Heart left ventricle (tissue), 13 donors: ENCODE results near the gene PRPS1.

Source experiments
- POLR2A ChIP-seq, 2 donors: fragments of 450-650 bp; IDR thresholded peaks; one replicate each; pipeline ENCODE4 v1.6.1; 2017; ENCODE audit warnings: antibody characterized with exemption in 2 of 2, mild to moderate bottlenecking in 2 of 2, moderate library complexity in 2 of 2
- TF ChIP-seq, protein P1 (sequence below), 12 donors: fragments of 200-600 bp; sonication (generic) in 4 of 12; IDR thresholded peaks; one replicate each; pipeline versions ENCODE4 v1.5.0 to v1.8.0; 2018 to 2022; ENCODE audit warnings: antibody characterized with exemption in 12 of 12, mild to moderate bottlenecking in 5 of 12
- donor health status: ischemic (EF 13 %, LVEDD 7.1; RV severe dilation, severe dysfunction).
- donor health status: DM: no; HTN: yes; CAD: no.
- donor health status: DM: no; HTN: no; CAD: no.
- donor health status: ischemic (EF 25% LVEDD 6.9; RV normal size, moderate dysfunction).
- donor health status: ischemic (EF 25% LVEDD 5.7; RV mildly dilated, moderate dysfunction).
- donor health status: ischemic (EF 35%, LVEDD 5.7; RV mildly dilated, moderate dysfunction).
- donor health status: nonischemic (EF 11% LVEDD 7.7; RV severe dilation, severe dysfunction).
- donor health status: DM: yes; HTN: yes; CAD: no.
- donor health status: PGD.
- donor health status: ischemic (EF 29% LVEDD 5.4; RV normal size, mild dysfunction).
- donor health status: nonischemic (EF 23%, LVEDD 6.1; RV moderate dilation, normal function).

DNA sequence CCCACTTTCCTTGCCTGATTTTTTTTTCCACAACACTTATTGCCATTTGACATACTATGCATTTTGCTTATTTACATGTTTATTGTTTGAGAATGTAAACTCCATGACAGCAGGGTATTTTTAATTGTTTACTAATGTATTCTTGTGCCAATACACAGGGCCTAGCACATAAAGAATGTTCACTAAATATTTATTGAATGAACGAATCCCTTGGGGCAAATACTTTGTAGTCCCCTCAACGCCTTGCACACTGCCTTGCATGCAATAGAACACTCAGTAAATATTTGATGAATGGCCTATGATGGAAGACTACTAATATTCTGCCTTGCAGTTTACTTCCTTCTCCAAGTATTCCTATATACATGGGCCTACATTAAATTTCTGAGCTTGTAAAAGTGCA lies 1.4 kb upstream of the PRPS1 start:
- no peak for TF ChIP-seq POLR2A (IDR thresholded peaks at IDR 0.05)
- TF ChIP-seq, protein P1, sequence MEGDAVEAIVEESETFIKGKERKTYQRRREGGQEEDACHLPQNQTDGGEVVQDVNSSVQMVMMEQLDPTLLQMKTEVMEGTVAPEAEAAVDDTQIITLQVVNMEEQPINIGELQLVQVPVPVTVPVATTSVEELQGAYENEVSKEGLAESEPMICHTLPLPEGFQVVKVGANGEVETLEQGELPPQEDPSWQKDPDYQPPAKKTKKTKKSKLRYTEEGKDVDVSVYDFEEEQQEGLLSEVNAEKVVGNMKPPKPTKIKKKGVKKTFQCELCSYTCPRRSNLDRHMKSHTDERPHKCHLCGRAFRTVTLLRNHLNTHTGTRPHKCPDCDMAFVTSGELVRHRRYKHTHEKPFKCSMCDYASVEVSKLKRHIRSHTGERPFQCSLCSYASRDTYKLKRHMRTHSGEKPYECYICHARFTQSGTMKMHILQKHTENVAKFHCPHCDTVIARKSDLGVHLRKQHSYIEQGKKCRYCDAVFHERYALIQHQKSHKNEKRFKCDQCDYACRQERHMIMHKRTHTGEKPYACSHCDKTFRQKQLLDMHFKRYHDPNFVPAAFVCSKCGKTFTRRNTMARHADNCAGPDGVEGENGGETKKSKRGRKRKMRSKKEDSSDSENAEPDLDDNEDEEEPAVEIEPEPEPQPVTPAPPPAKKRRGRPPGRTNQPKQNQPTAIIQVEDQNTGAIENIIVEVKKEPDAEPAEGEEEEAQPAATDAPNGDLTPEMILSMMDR (IDR thresholded peaks at IDR 0.05), result no peak
